CD14-positive monocyte (primary cell): ENCODE data around the gene ZNF90. TPM values are rescaled to one million over a fixed set of nuclear protein-coding genes. Genes with fewer than 3 reads are reported as not detected.
"Not testable (repeated sequence)": the region's sequence is repeated elsewhere in the genome, so short reads cannot be mapped to it uniquely, and the experiment has no call there.

Experiments used
- DNase-seq, 3 donors: peaks; one replicate each; pipeline ENCODE4 v3.0.0-alpha.2; 2011 to 2022
- H2AFZ ChIP-seq: 2 replicates; pipeline ENCODE4 v1.6.0; 2012; ENCODE audit warnings: mild to moderate bottlenecking, low read depth, low read length, inconsistent platforms; ENCODE audit not compliant: insufficient read depth, poor library complexity, severe bottlenecking
- H3K27ac ChIP-seq, 2 donors: 1 replicate in 1 of 2; 2 replicates in 1 of 2; pipeline ENCODE4 v1.5.1; 2012 to 2013; ENCODE audit warnings: low read length in 2 of 2, control low read depth in 1 of 2, inconsistent platforms in 1 of 2, low read depth in 1 of 2, mild to moderate bottlenecking in 1 of 2
- H3K27me3 ChIP-seq, 2 donors: one replicate each; pipeline versions ENCODE4 v1.6.0 to v1.6.1; 2011 to 2013; ENCODE audit warnings: low read length in 2 of 2; ENCODE audit not compliant: control insufficient read depth in 2 of 2, insufficient read depth in 2 of 2
- H3K36me3 ChIP-seq, 2 donors: replicated peaks in 1 of 2; 1 replicate in 1 of 2; 2 replicates in 1 of 2; pipeline versions ENCODE4 v1.5.1 to v1.6.1; 2012 to 2013; ENCODE audit warnings: low read length in 2 of 2, control low read depth in 1 of 2, inconsistent platforms in 1 of 2, mild to moderate bottlenecking in 1 of 2; ENCODE audit not compliant: insufficient read depth in 2 of 2, control insufficient read depth in 1 of 2
- H3K4me1 ChIP-seq, 2 donors: 1 replicate in 1 of 2; 2 replicates in 1 of 2; pipeline versions ENCODE4 v1.5.1 to v1.6.1; 2012 to 2013; ENCODE audit warnings: low read length in 2 of 2, control low read depth in 1 of 2, inconsistent platforms in 1 of 2, mild to moderate bottlenecking in 1 of 2, moderate library complexity in 1 of 2; ENCODE audit not compliant: insufficient read depth in 2 of 2, control insufficient read depth in 1 of 2
- H3K4me2 ChIP-seq: replicated peaks from 2 replicates; pipeline ENCODE3; 2012; ENCODE audit warnings: low read length, moderate library complexity, mild to moderate bottlenecking; ENCODE audit not compliant: poor library complexity, severe bottlenecking; ENCODE audit errors: extremely low read depth
- H3K4me3 ChIP-seq, 3 experiments: fragments of 200-600 bp in 1 of 3; sonication (generic) in 1 of 3; replicated peaks in 1 of 3; 1 replicate in 2 of 3; 2 replicates in 1 of 3; pipeline ENCODE4 v1.5.1; 2011 to 2013; ENCODE audit warnings: low read length in 3 of 3, mild to moderate bottlenecking in 3 of 3, control low read depth in 2 of 3, low read depth in 2 of 3, inconsistent platforms in 1 of 3, moderate library complexity in 1 of 3
- H3K79me2 ChIP-seq: 2 replicates; pipeline ENCODE4 v1.6.0; 2012; ENCODE audit warnings: mild to moderate bottlenecking, control low read depth, inconsistent platforms, low read length, moderate library complexity; ENCODE audit not compliant: insufficient read depth
- H3K9ac ChIP-seq: 2 replicates; pipeline ENCODE4 v1.6.0; 2017; ENCODE audit warnings: low read length, mild to moderate bottlenecking; ENCODE audit not compliant: insufficient read depth, poor library complexity, severe bottlenecking
- H3K9me3 ChIP-seq, 2 donors: replicated peaks in 1 of 2; 1 replicate in 1 of 2; 2 replicates in 1 of 2; pipeline versions ENCODE4 v1.5.1 to v1.6.1; 2012 to 2013; ENCODE audit warnings: low read length in 2 of 2, control low read depth in 1 of 2; ENCODE audit not compliant: control insufficient read depth in 1 of 2, insufficient read depth in 1 of 2
- H4K20me1 ChIP-seq: 2 replicates; pipeline ENCODE4 v1.6.0; 2012; ENCODE audit warnings: mild to moderate bottlenecking, low read length, control low read depth, moderate library complexity; ENCODE audit not compliant: insufficient read depth
- H3K27ac Mint-ChIP-seq, 7 donors: one replicate each; pipeline ENCODE4 v1.8.0; 2020; ENCODE audit warnings: mild to moderate bottlenecking in 7 of 7, mixed read lengths in 7 of 7, moderate library complexity in 6 of 7, inconsistent platforms in 2 of 7
- H3K27me3 Mint-ChIP-seq, 3 donors: one replicate each; pipeline ENCODE4 v1.8.0; 2021 to 2022; ENCODE audit warnings: low read depth in 3 of 3, mild to moderate bottlenecking in 3 of 3, mixed read lengths in 3 of 3, moderate library complexity in 3 of 3, inconsistent platforms in 1 of 3
- H3K36me3 Mint-ChIP-seq, 2 donors: one replicate each; pipeline ENCODE4 v1.8.0; 2020; ENCODE audit warnings: mixed read lengths in 2 of 2, inconsistent platforms in 1 of 2, mild to moderate bottlenecking in 1 of 2
- H3K4me1 Mint-ChIP-seq: one replicate; pipeline ENCODE4 v1.8.0; 2020; ENCODE audit warnings: mild to moderate bottlenecking, mixed read lengths
- H3K4me3 Mint-ChIP-seq, 2 donors: one replicate each; pipeline ENCODE4 v1.8.0; 2020; ENCODE audit warnings: mild to moderate bottlenecking in 2 of 2, mixed read lengths in 2 of 2, moderate library complexity in 1 of 2
- H3K9me3 Mint-ChIP-seq, 7 donors: one replicate each; pipeline ENCODE4 v1.8.0; 2020 to 2022; ENCODE audit warnings: mixed read lengths in 7 of 7, mild to moderate bottlenecking in 6 of 7, moderate library complexity in 6 of 7, inconsistent platforms in 2 of 7
- CTCF ChIP-seq: fragments of 200-600 bp; IDR thresholded peaks from one replicate; pipeline ENCODE4 v1.8.0; 2022; ENCODE audit warnings: antibody characterized with exemption, mild to moderate bottlenecking
- WGBS: methylation state at CpG from one replicate; pipeline ENCODE4 v1.1.5; 2013; ENCODE audit warnings: missing lambda C conversion rate; ENCODE audit not compliant: insufficient coverage; 5-methylcytosine and 5-hydroxymethylcytosine counted together
- intact Hi-C, 2 donors: fragments of 100-400 bp; cut with micrococcal nuclease; formaldehyde crosslinking; loops; one replicate each; pipeline versions ENCODE4 v1.15.0 to v1.15.1; 2023
- polyA plus RNA-seq, 3 donors: library from polyadenylated mRNA; depleted of rRNA in 1 of 3; unstranded in 2 of 3; stranded (reverse) in 1 of 3; fragments of 300-500 nt in 2 of 3; fragments of >200 nt in 1 of 3; fragmentation: Illumina TruSeq in 2 of 3; gene quantifications; 1 replicate in 2 of 3; 2 replicates in 1 of 3; pipeline ENCODE4 v1.2.3, GENCODE V29; 2012 to 2021

Gene ZNF90
- polyA plus RNA-seq, 3 donors = 0.59 TPM; not detected in 2

- Histone ChIP-seq H3K27ac (no peak overlapping the region), H3K79me2 (no peaks in the 10 kb centered on the region), H3K4me2 (no peak overlapping the region), H2AFZ (no peak overlapping the region), H3K4me1 (no peaks in the 10 kb centered on the region), H3K4me3 (no peak overlapping the region), H3K36me3 (no peaks in the 10 kb centered on the region), H4K20me1 (no peaks in the 10 kb centered on the region), H3K27me3 (no peaks in the 10 kb centered on the region), H3K9ac (no peak overlapping the region), H3K9me3 (peaks cover 48 to 58% of the 10 kb centered on the region in 2 donors)
- intact Hi-C loops = no loop called here
- 18% methylated on average over 8 of the region's 9 CpGs for WGBS
- H3K9me3 Mint-ChIP-seq = peaks cover 44 to 75% (median 71%) of the 10 kb centered on the region in 7 donors
- H3K4me1 Mint-ChIP-seq = no peaks in the 10 kb centered on the region
- no peaks in the 10 kb centered on the region for H3K36me3 Mint-ChIP-seq
- no peak for DNase-seq
- peak overlapping the region in 1 of 2 donors; percentile 44 for H3K4me3 Mint-ChIP-seq
- TF ChIP-seq CTCF = no peak
- H3K27me3 Mint-ChIP-seq = peaks cover 0 to 7% (median 4%) of the 10 kb centered on the region in 3 donors
- H3K27ac Mint-ChIP-seq = no peak overlapping the region
Measured at GRCh38 chr19:20067943-20068342, 9.9 kb upstream of the ZNF90 start.

GRCh38 chr19:20068559-20068958 lies 9.2 kb upstream of the ZNF90 start:
- H4K20me1 ChIP-seq, H3K27me3 ChIP-seq, H3K9ac ChIP-seq, H3K79me2 ChIP-seq, H3K4me1 Mint-ChIP-seq, H3K27ac ChIP-seq, H3K27me3 Mint-ChIP-seq, H3K4me2 ChIP-seq, H2AFZ ChIP-seq, H3K36me3 ChIP-seq, H3K27ac Mint-ChIP-seq, H3K4me1 ChIP-seq, H3K4me3 ChIP-seq, H3K36me3 Mint-ChIP-seq, DNase-seq, intact Hi-C loops, H3K4me3 Mint-ChIP-seq: not testable (repeated sequence)
- 42% methylated on average over 6 of the region's 7 CpGs for WGBS
- H3K9me3 ChIP-seq = peaks cover 50 to 64% of the 10 kb centered on the region in 2 donors
- H3K9me3 Mint-ChIP-seq = peaks cover 46 to 81% (median 76%) of the 10 kb centered on the region in 7 donors
